WTC11 (cell line): ENCODE measurements around the gene KCNJ15. TPM values are rescaled to one million over a fixed set of nuclear protein-coding genes. Genes with fewer than 3 reads are reported as not detected.
A peak's percentile ranks its signal among the peaks of the same experiment; 100 is the strongest.

Experiments used
- ATAC-seq: fragments of 200-7000 bp; cut with Tn5 transposase; 2 replicates; pipeline ENCODE4 v1.10.0; 2021; ENCODE audit warnings: mild to moderate bottlenecking, moderate library complexity
- CTCF ChIA-PET: fragments of 300-600 bp; sonication (Branson Sonifier 250); formaldehyde crosslinking; loops from one replicate; lab custom pipeline; 2021; ENCODE audit warnings: antibody characterized with exemption; lab: Charles Lee
- POLR2A ChIA-PET: fragments of 350-600 bp; sonication (Branson Sonifier 250); formaldehyde crosslinking; loops from one replicate; lab custom pipeline; 2021; ENCODE audit warnings: antibody characterized with exemption; lab: Charles Lee
- DNase-seq: peaks from one replicate; pipeline ENCODE4 v3.0.0; 2021; ENCODE audit warnings: low spot score
- H3K27ac Mint-ChIP-seq: 2 replicates; pipeline ENCODE4 v1.8.0; 2021; ENCODE audit warnings: mixed read lengths
- H3K27me3 Mint-ChIP-seq: 2 replicates; pipeline ENCODE4 v1.8.0; 2021; ENCODE audit warnings: low read depth, mild to moderate bottlenecking, moderate library complexity, mixed read lengths
- H3K36me3 Mint-ChIP-seq: 2 replicates; pipeline ENCODE4 v1.8.0; 2021; ENCODE audit warnings: mixed read lengths
- H3K4me1 Mint-ChIP-seq: 2 replicates; pipeline ENCODE4 v1.8.0; 2022; ENCODE audit warnings: mixed read lengths
- H3K4me3 Mint-ChIP-seq: 2 replicates; pipeline ENCODE4 v1.8.0; 2021; ENCODE audit warnings: mild to moderate bottlenecking, moderate library complexity, mixed read lengths
- H3K9me3 Mint-ChIP-seq: 2 replicates; pipeline ENCODE4 v1.8.0; 2021; ENCODE audit warnings: mixed read lengths
- ELF4 ChIP-seq: sonication (generic); formaldehyde crosslinking; IDR thresholded peaks from 2 replicates; pipeline ENCODE4 v1.8.1; 2022; ENCODE audit warnings: low read depth, mild to moderate bottlenecking, moderate library complexity, missing genetic modification reagents
- ESRRA ChIP-seq: sonication (generic); formaldehyde crosslinking; IDR thresholded peaks from 2 replicates; pipeline ENCODE4 v1.8.1; 2022; ENCODE audit warnings: mild to moderate bottlenecking, missing genetic modification reagents, borderline replicate concordance
- JAZF1 ChIP-seq: fragments of 250-450 bp; sonication (Bioruptor Pico); IDR thresholded peaks from 2 replicates; pipeline ENCODE4 v1.9.0; 2021; ENCODE audit warnings: moderate library complexity, mild to moderate bottlenecking, inconsistent platforms
- MXD4 ChIP-seq: fragments of 250-450 bp; sonication (Bioruptor Pico); IDR thresholded peaks from 2 replicates; pipeline ENCODE4 v1.8.0; 2021; ENCODE audit warnings: mild to moderate bottlenecking, moderate library complexity, borderline replicate concordance
- SP1 ChIP-seq: sonication (generic); formaldehyde crosslinking; conservative IDR thresholded peaks from 2 replicates; pipeline ENCODE4 v1.8.1; 2022; ENCODE audit warnings: missing genetic modification reagents
- TEAD1 ChIP-seq: sonication (generic); formaldehyde crosslinking; IDR thresholded peaks from 2 replicates; pipeline ENCODE4 v1.8.0; 2022; ENCODE audit warnings: mild to moderate bottlenecking, missing genetic modification reagents
- ZNF423 ChIP-seq: fragments of 250-450 bp; sonication (Bioruptor Pico); IDR thresholded peaks from 2 replicates; pipeline ENCODE4 v2.1.2; 2022; ENCODE audit warnings: mild to moderate bottlenecking, moderate library complexity
- ZNF671 ChIP-seq: fragments of 250-450 bp; sonication (Bioruptor Pico); IDR thresholded peaks from 2 replicates; pipeline ENCODE4 v1.8.0; 2021; ENCODE audit warnings: mild to moderate bottlenecking
- total RNA-seq: library from RNA; stranded (reverse); gene quantifications from 3 replicates; pipeline ENCODE4 v1.2.3, GENCODE V29; 2021
- TF ChIP-seq, protein P1 (sequence below): sonication (generic); formaldehyde crosslinking; IDR thresholded peaks from 2 replicates; pipeline ENCODE4 v1.8.0; 2023; ENCODE audit warnings: missing genetic modification reagents
- TF ChIP-seq, protein P2 (sequence below): sonication (generic); formaldehyde crosslinking; IDR thresholded peaks from 2 replicates; pipeline ENCODE4 v1.8.0; 2023; ENCODE audit warnings: mild to moderate bottlenecking, missing genetic modification reagents
- TF ChIP-seq, protein P3 (sequence below): sonication (generic); formaldehyde crosslinking; IDR thresholded peaks from 2 replicates; pipeline ENCODE4 v1.8.1; 2022; ENCODE audit warnings: missing genetic modification reagents, borderline replicate concordance

KCNJ15 gene
- total RNA-seq, 1 experiment from 2014 or later, result 0.57 TPM

DNA sequence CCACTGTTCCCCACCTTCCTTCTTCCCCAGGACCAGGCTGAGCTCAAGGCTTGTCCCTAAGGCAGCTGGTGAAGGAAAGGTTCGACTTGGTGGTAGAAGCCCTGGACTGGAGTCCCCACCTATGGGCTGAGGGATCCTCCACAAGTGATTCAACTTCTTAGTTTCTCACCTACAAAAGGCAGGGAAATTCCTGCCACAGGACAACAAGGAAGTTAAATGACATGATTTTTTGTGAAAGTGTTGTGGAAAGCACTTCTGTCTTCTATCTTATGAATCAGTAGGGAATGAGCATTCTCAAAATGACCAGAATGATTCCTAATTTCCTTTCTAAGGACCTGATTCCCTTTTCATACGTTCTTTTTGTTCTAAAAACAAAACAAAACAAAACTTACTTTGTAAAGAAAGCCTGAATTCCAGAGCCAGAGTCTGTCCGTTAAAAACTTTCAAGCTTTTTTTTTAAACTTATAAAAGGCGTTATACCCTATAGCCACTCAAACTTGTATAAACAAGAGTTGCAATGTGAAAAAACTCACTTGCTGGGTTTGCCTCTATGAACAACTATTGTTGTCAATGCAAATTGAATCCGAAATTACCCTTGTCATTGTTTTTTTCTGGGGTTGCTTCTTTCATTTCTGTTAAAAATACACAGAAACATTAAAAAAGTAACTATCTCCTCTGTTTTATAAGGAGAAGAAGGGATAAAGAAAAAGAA is 12.2 kb downstream of the KCNJ15 start:
- Mint-ChIP-seq H3K36me3 (no peaks in the 10 kb centered on the region), H3K4me3 (no peak overlapping the region), H3K9me3 (peaks cover 6% of the 10 kb centered on the region; the same call in 1 of the 2 replicates), H3K4me1 (peaks cover 3% of the 10 kb centered on the region), H3K27ac (no peak overlapping the region), H3K27me3 (no peaks in the 10 kb centered on the region; the same call in 1 of the 2 replicates)
- DNase-seq (no peak), ATAC-seq (no peak)
- TF ChIP-seq JAZF1 (CRISPR knock-in tag), result no peak
- TF ChIP-seq, protein P1, sequence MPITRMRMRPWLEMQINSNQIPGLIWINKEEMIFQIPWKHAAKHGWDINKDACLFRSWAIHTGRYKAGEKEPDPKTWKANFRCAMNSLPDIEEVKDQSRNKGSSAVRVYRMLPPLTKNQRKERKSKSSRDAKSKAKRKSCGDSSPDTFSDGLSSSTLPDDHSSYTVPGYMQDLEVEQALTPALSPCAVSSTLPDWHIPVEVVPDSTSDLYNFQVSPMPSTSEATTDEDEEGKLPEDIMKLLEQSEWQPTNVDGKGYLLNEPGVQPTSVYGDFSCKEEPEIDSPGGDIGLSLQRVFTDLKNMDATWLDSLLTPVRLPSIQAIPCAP, result no peak
- TF ChIP-seq ELF4 (CRISPR knock-in tag), result no peak
- ChIA-PET CTCF (interaction anchor here (0.6 to 1.1 kb wide), 3 partner anchors 50 to 96 kb away, joined by 3 to 4 read pairs (median 3); no protein-coding TSS in a partner anchor), POLR2A (no interaction called here)

DNA sequence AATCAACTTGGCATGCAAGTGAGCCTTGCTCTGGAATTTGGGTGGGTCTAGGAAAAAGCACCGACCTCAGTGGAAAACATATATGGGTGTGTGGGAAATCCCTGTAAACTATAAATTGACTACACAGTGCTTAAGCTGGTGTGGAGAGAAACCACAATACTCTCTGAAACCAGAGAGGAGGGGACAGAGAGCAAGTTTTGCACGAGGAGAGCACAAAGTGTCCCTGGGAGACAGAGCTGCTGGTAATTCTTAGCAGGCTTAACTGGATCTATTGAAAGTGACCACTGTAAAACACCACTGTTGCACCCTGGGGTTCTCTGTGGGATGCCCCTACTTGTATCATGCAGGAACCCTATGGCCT is 12.8 kb downstream of the KCNJ15 start:
- Mint-ChIP-seq H3K9me3 (peaks cover 6% of the 10 kb centered on the region; the same call in 1 of the 2 replicates), H3K4me1 (peaks cover 3% of the 10 kb centered on the region), H3K27me3 (no peaks in the 10 kb centered on the region; the same call in 1 of the 2 replicates), H3K27ac (no peak overlapping the region), H3K4me3 (no peak overlapping the region), H3K36me3 (no peaks in the 10 kb centered on the region)
- TF ChIP-seq, protein P2, sequence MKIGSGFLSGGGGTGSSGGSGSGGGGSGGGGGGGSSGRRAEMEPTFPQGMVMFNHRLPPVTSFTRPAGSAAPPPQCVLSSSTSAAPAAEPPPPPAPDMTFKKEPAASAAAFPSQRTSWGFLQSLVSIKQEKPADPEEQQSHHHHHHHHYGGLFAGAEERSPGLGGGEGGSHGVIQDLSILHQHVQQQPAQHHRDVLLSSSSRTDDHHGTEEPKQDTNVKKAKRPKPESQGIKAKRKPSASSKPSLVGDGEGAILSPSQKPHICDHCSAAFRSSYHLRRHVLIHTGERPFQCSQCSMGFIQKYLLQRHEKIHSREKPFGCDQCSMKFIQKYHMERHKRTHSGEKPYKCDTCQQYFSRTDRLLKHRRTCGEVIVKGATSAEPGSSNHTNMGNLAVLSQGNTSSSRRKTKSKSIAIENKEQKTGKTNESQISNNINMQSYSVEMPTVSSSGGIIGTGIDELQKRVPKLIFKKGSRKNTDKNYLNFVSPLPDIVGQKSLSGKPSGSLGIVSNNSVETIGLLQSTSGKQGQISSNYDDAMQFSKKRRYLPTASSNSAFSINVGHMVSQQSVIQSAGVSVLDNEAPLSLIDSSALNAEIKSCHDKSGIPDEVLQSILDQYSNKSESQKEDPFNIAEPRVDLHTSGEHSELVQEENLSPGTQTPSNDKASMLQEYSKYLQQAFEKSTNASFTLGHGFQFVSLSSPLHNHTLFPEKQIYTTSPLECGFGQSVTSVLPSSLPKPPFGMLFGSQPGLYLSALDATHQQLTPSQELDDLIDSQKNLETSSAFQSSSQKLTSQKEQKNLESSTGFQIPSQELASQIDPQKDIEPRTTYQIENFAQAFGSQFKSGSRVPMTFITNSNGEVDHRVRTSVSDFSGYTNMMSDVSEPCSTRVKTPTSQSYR (CRISPR knock-in tag), result no peak
- TF ChIP-seq ESRRA (CRISPR knock-in tag) (no peak), ZNF423 (CRISPR knock-in tag) (peak; percentile 43), SP1 (CRISPR knock-in tag) (no peak), ZNF671 (CRISPR knock-in tag) (no peak)
- TF ChIP-seq, protein P1, result no peak
- CTCF ChIA-PET, result interaction anchor here (0.6 to 1.1 kb wide), 4 partner anchors 50 to 99 kb away, joined by 3 to 4 read pairs (median 3); no protein-coding TSS in a partner anchor
- POLR2A ChIA-PET, result no interaction called here
- ATAC-seq (no peak), DNase-seq (no peak)

DNA sequence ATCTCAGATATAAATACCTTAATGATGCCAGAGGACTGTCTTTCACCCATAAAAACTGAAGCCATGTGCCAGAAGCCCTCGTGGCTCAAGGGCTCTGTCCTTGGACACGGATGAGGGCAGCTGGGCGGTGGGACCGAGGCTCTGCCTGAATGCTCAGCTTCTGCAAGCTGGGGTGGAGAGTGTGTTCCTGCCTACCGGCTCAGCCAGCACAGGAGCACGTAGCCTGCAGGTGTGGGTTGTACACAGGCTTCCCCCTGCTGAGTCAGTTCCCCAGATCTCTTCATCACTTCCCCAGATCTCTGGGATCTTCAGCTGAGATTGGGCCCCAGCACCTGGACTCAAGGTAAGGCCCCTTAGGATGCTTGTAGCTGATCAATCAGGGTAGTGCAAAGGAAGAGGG is 15.4 kb downstream of the KCNJ15 start:
- Mint-ChIP-seq H3K27ac (no peak overlapping the region), H3K4me3 (no peak overlapping the region), H3K9me3 (0 out of 2 replicates have a peak, but pooled peaks cover under 1% of the 10 kb centered on the region), H3K27me3 (no peaks in the 10 kb centered on the region; the same call in 1 of the 2 replicates), H3K36me3 (no peaks in the 10 kb centered on the region), H3K4me1 (peaks cover 3% of the 10 kb centered on the region)
- ChIA-PET CTCF (interaction anchor here (0.8 to 2.3 kb wide), 3 partner anchors 53 to 102 kb away, joined by 3 to 5 read pairs (median 5); no protein-coding TSS in a partner anchor), POLR2A (interaction anchor here (0.5 kb wide), 1 partner anchor 838 kb away, joined by 4 read pairs; no protein-coding TSS in a partner anchor)
- no peak for DNase-seq
- no peak for ATAC-seq
- TF ChIP-seq TEAD1 (CRISPR knock-in tag), result no peak

DNA sequence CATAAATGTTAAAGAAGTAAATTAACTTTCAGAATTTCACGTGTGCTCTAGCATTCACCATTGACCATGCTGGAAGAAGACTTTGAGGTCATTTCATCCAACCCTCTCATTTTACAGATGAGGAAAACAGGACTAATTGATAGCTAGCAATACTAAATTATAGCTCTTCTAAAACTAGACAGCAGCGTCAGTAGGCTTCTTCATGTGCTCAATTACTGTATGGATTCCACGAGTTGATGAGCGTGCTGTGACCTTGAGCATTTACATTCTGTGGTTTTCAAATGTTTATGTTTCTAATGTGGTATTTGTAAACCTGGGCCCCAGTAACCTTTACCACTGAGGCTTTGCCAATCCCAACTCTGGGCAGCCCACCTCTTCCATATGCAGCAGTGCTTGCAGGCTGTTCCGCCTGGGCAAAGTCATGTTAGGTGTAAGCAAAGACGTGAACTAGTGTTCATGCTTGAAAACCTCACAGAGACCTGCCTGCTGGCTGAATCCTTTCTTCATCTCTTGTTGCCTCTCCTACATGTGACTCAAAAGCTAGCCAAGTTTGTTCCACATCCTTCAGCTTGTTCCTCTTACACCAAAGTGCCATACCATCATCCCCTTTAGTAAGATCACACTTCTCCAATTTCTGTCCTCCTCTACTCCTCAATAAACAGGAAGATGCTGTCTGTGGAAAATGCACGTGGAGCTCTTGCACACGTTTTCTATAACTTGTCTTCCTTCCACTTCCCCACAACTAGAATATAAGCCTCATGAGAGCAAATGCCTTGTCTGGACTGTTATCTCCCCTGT is 17.2 kb downstream of the KCNJ15 start:
- Mint-ChIP-seq H3K36me3 (no peaks in the 10 kb centered on the region), H3K4me3 (no peak overlapping the region)
- no peak for TF ChIP-seq MXD4 (CRISPR knock-in tag)
- TF ChIP-seq, protein P3, sequence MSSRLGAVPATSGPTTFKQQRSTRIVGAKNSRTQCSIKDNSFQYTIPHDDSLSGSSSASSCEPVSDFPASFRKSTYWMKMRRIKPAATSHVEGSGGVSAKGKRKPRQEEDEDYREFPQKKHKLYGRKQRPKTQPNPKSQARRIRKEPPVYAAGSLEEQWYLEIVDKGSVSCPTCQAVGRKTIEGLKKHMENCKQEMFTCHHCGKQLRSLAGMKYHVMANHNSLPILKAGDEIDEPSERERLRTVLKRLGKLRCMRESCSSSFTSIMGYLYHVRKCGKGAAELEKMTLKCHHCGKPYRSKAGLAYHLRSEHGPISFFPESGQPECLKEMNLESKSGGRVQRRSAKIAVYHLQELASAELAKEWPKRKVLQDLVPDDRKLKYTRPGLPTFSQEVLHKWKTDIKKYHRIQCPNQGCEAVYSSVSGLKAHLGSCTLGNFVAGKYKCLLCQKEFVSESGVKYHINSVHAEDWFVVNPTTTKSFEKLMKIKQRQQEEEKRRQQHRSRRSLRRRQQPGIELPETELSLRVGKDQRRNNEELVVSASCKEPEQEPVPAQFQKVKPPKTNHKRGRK, result no peak
- TF ChIP-seq, all 79 proteins: peak for 0
- Mint-ChIP-seq H3K9me3 (peaks cover 4% of the 10 kb centered on the region), H3K27me3 (no peaks in the 10 kb centered on the region), H3K27ac (no peak overlapping the region), H3K4me1 (peaks cover 3% of the 10 kb centered on the region)
- DNase-seq, result no peak
- ChIA-PET CTCF (interaction anchor here (2.3 kb wide), 1 partner anchor 54 kb away, joined by 5 read pairs; no protein-coding TSS in a partner anchor), POLR2A (no interaction called here)
- no peak for ATAC-seq
